ENCODE data around the gene FYN.

The FYN gene

DNA sequence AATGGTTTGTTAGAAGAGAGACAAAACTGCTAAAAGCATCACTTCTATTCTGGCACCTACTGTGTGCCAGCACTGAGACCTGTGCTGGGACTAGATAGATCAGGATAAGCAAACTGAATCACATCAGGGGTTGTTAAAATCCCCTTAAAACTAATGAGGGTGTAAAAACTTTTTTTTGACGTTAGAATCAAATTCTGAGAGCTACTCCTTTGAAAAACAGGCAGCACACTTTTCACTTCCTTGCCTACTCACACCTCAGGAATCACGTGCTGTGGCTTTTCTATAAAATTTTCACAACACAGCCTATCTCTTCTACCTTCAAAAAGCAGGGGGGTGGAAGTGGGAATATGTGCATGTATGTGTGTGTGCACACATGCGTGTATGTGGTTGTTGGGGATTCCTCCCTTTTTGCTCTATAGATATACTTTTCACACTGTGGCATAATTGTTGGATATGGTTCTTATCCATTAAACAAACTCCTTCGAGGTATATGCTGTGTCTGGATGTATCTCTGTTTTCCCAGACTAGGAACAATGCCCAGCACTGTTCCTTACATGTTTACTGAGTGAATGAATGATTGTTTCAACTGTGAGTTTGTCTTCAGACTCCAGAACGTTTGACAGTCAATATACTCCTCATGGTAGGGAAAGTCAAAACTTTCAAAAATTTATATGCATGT, 105.4 kb downstream of the FYN start:
- Histone ChIP-seq H3K4me3 (ENCODE audit: low read depth in 1 of 2, low read length in 2 of 2) (no peak overlapping the region), H3K27me3 (ENCODE audit: insufficient read depth, low read length, poor library complexity) (no peaks in the 10 kb centered on the region), H3K9ac (ENCODE audit: low read depth, low read length) (no peak overlapping the region), H3K27ac (ENCODE audit: low read length) (no peak overlapping the region), H4K20me1 (ENCODE audit: insufficient read depth, low read length) (peaks cover 17% of the 10 kb centered on the region; the same call in 1 of the 2 replicates), H3K4me1 (ENCODE audit: insufficient read depth, low read length) (peaks cover 1% of the 10 kb centered on the region; the same call in 1 of the 2 replicates), H3K4me2 (ENCODE audit: insufficient read depth, low read length) (no peak overlapping the region), H2AFZ (ENCODE audit: low read depth, low read length) (no peak overlapping the region), H3K9me3 (ENCODE audit: insufficient read depth, low read length, severe bottlenecking) (no peaks in the 10 kb centered on the region), H3K36me3 (ENCODE audit: insufficient read depth, low read length) (peaks cover 12% of the 10 kb centered on the region), H3K79me2 (ENCODE audit: insufficient read depth, low read length) (peaks cover 60% of the 10 kb centered on the region)
- DNase-seq (no peak), ATAC-seq (ENCODE audit: insufficient read depth, low read depth) (no peak)
- TF ChIP-seq EZH2 (IDR thresholded peaks at IDR 0.05; ENCODE audit: borderline replicate concordance, low read depth, low read length, severe bottlenecking) = no peak
- TF ChIP-seq, protein P1, sequence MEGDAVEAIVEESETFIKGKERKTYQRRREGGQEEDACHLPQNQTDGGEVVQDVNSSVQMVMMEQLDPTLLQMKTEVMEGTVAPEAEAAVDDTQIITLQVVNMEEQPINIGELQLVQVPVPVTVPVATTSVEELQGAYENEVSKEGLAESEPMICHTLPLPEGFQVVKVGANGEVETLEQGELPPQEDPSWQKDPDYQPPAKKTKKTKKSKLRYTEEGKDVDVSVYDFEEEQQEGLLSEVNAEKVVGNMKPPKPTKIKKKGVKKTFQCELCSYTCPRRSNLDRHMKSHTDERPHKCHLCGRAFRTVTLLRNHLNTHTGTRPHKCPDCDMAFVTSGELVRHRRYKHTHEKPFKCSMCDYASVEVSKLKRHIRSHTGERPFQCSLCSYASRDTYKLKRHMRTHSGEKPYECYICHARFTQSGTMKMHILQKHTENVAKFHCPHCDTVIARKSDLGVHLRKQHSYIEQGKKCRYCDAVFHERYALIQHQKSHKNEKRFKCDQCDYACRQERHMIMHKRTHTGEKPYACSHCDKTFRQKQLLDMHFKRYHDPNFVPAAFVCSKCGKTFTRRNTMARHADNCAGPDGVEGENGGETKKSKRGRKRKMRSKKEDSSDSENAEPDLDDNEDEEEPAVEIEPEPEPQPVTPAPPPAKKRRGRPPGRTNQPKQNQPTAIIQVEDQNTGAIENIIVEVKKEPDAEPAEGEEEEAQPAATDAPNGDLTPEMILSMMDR (IDR thresholded peaks at IDR 0.05; ENCODE audit: borderline replicate concordance, extremely low read depth, low read length, poor library complexity, severe bottlenecking) = no peak

DNA sequence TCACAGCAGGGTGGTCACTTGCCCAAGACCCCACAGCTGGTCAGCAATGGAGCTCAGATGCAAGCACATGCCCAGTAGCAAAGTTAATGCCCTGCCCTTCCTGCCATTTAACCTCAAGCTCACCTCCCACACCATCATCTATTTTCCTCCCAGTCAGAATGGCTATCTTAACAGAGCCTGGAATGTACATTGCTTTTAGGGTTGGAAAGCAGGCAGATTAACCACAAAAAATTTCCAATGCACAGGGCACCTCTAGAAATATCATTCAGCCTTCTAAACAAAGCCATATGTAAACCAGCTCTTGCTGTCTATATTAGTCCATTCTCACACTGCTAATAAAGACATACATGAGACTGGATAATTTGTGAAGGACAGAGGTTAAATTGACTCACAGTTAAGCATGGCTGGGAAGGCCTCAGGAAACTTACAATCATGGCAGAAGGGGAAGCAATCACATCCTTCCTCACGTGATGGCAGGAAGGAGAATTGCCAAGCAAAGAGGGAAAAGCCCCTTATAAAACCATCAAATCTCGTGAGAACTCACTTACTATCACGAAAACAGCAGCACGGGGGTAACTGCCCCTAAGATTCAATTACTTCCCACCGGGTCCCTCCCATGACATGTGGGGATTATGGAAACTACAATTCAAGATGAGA, 106.9 kb downstream of the FYN start:
- DNase-seq = no peak
- Histone ChIP-seq H3K27ac (ENCODE audit: low read length) (no peak overlapping the region), H3K79me2 (ENCODE audit: insufficient read depth, low read length) (peaks cover 62% of the 10 kb centered on the region), H3K27me3 (ENCODE audit: insufficient read depth, low read length, poor library complexity) (no peaks in the 10 kb centered on the region), H4K20me1 (ENCODE audit: insufficient read depth, low read length) (peaks cover 18% of the 10 kb centered on the region; the same call in 1 of the 2 replicates), H3K9me3 (ENCODE audit: insufficient read depth, low read length, severe bottlenecking) (no peaks in the 10 kb centered on the region), H3K36me3 (ENCODE audit: insufficient read depth, low read length) (peaks cover 7% of the 10 kb centered on the region), H3K4me2 (ENCODE audit: insufficient read depth, low read length) (no peak overlapping the region), H3K9ac (ENCODE audit: low read depth, low read length) (no peak overlapping the region), H2AFZ (ENCODE audit: low read depth, low read length) (no peak overlapping the region), H3K4me3 (ENCODE audit: low read depth in 1 of 2, low read length in 2 of 2) (no peak overlapping the region), H3K4me1 (ENCODE audit: insufficient read depth, low read length) (peaks cover 16% of the 10 kb centered on the region)
- no peak for ATAC-seq (ENCODE audit: insufficient read depth, low read depth)
- TF ChIP-seq EZH2 (IDR thresholded peaks at IDR 0.05; ENCODE audit: borderline replicate concordance, low read depth, low read length, severe bottlenecking) = no peak
- TF ChIP-seq, protein P1 (IDR thresholded peaks at IDR 0.05; ENCODE audit: borderline replicate concordance, extremely low read depth, low read length, poor library complexity, severe bottlenecking) = no peak

DNA sequence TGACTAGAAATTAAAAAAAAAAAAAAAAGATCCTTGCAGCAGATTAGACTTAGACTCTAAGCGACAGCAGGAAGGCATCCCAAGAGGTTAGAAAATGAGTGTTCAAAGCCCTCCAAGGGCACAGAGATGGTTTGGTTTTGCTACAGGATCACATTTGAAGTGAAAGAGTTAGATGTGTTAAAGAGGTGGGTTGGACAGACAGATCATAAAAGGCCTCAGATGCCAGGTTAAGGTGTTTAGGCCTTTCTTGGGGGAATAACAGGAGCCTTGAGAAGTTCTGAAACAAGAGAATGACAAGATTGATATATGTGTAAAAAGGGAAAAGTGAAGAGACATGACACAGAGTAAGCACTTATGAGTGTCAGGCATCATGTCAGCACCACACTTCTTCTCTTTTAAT, 107.5 kb downstream of the FYN start:
- H4K20me1 ChIP-seq (ENCODE audit: insufficient read depth, low read length) = peaks cover 21% of the 10 kb centered on the region; the same call in 1 of the 2 replicates
- H2AFZ ChIP-seq (ENCODE audit: low read depth, low read length) = no peak overlapping the region
- H3K9ac ChIP-seq (ENCODE audit: low read depth, low read length) = no peak overlapping the region
- no peak overlapping the region for H3K4me3 ChIP-seq (ENCODE audit: low read depth in 1 of 2, low read length in 2 of 2)
- H3K4me1 ChIP-seq (ENCODE audit: insufficient read depth, low read length) = peaks cover 22% of the 10 kb centered on the region
- no peak for ATAC-seq (ENCODE audit: insufficient read depth, low read depth)
- H3K27me3 ChIP-seq (ENCODE audit: insufficient read depth, low read length, poor library complexity) = no peaks in the 10 kb centered on the region
- peaks cover 12% of the 10 kb centered on the region for H3K36me3 ChIP-seq (ENCODE audit: insufficient read depth, low read length)
- DNase-seq = no peak
- peaks cover 64% of the 10 kb centered on the region for H3K79me2 ChIP-seq (ENCODE audit: insufficient read depth, low read length)
- no peaks in the 10 kb centered on the region for H3K9me3 ChIP-seq (ENCODE audit: insufficient read depth, low read length, severe bottlenecking)
- no peak overlapping the region for H3K27ac ChIP-seq (ENCODE audit: low read length)
- TF ChIP-seq, protein P1 (IDR thresholded peaks at IDR 0.05; ENCODE audit: borderline replicate concordance, extremely low read depth, low read length, poor library complexity, severe bottlenecking) = no peak
- TF ChIP-seq EZH2 (IDR thresholded peaks at IDR 0.05; ENCODE audit: borderline replicate concordance, low read depth, low read length, severe bottlenecking) = no peak
- H3K4me2 ChIP-seq (ENCODE audit: insufficient read depth, low read length) = no peak overlapping the region
